H1 (cell line): ENCODE data around the gene TECPR2.

Experiments
- CHD1 ChIP-seq: IDR thresholded peaks from 2 replicates; pipeline ENCODE4 v1.6.1; 2012; ENCODE audit warnings: low read depth, low read length, improper control_type of control experiment
- CHD2 ChIP-seq: IDR thresholded peaks from 2 replicates; pipeline ENCODE4 v1.6.1; 2012; ENCODE audit warnings: low read length, improper control_type of control experiment
- EP300 ChIP-seq, 2 experiments: IDR thresholded peaks; 1 replicate in 1 of 2; 2 replicates in 1 of 2; pipeline ENCODE4 v1.6.1; 2011 to 2012; ENCODE audit warnings: low read depth in 2 of 2, low read length in 2 of 2, mild to moderate bottlenecking in 2 of 2, borderline replicate concordance in 1 of 2, inconsistent platforms in 1 of 2, moderate library complexity in 1 of 2
- GABPA ChIP-seq: IDR thresholded peaks from 2 replicates; pipeline ENCODE4 v1.6.1; 2011; ENCODE audit warnings: mild to moderate bottlenecking, low read length, moderate library complexity, borderline replicate concordance; ENCODE audit not compliant: insufficient read depth
- GTF2F1 ChIP-seq: IDR thresholded peaks from 2 replicates; pipeline ENCODE4 v1.6.1; 2012; ENCODE audit warnings: low read depth, low read length, improper control_type of control experiment, borderline replicate concordance
- JUN ChIP-seq: IDR thresholded peaks from 2 replicates; pipeline ENCODE4 v1.6.1; 2011; ENCODE audit warnings: low read depth, mild to moderate bottlenecking, improper control_type of control experiment, low read length
- POLR2AphosphoS5 ChIP-seq: IDR thresholded peaks from 2 replicates; pipeline ENCODE4 v1.6.1; 2011; ENCODE audit warnings: low read depth, low read length
- TF ChIP-seq, protein P1 (sequence below), 3 experiments: IDR thresholded peaks; 1 replicate in 2 of 3; 2 replicates in 1 of 3; pipeline versions ENCODE4 v1.5.1 to v1.6.1; 2011; ENCODE audit warnings: low read length in 3 of 3, mild to moderate bottlenecking in 3 of 3, inconsistent platforms in 2 of 3, low read depth in 1 of 3, moderate library complexity in 1 of 3; ENCODE audit not compliant: insufficient read depth in 1 of 3; ENCODE audit errors: control extremely low read depth in 1 of 3
- TF ChIP-seq, protein P2 (sequence below): IDR thresholded peaks from 2 replicates; pipeline ENCODE4 v1.6.1; 2012; ENCODE audit warnings: inconsistent platforms

DNA sequence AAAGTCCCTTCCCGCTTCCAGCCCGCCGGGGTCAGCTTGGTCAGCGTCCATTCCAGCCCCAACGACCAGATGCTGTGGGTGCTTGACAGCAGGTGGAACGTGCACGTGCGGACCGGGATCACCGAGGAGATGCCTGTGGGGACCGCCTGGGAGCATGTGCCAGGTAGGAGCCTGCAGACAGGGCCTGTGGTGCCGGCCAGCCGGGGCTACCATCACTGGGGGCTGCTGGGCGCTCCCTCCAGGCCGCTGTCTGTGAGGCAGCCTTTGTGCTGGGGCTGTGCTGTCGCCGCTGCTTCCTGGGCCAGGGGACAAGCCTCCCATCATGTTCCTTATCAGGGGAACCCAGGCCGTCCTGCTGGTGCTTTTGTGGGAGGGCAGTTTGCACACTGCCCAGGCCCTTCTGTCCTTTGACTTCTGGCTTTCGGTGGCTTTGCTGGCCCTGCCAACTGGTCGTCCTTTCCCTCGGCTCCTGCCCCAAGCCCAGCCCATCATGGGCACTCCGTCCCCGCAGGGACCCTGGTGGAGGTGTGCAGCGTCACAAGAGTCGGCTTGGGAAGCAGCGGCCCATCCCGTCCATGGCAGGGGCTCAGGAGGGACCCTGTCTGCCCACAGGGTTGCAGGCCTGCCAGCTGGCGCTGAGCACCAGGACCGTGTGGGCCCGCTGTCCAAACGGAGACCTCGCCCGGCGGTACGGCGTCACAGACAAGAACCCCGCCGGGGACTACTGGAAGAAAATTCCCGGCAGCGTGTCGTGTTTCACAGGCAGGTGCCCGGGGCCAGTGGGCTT lies 134.4 kb downstream of the TECPR2 start:
- no peak for TF ChIP-seq GTF2F1
- no peak for TF ChIP-seq EP300 (IDR thresholded peaks at IDR 0.05; ENCODE audit: borderline replicate concordance in 1 of 2, low read depth in 2 of 2, low read length in 2 of 2)
- TF ChIP-seq, protein P1, sequence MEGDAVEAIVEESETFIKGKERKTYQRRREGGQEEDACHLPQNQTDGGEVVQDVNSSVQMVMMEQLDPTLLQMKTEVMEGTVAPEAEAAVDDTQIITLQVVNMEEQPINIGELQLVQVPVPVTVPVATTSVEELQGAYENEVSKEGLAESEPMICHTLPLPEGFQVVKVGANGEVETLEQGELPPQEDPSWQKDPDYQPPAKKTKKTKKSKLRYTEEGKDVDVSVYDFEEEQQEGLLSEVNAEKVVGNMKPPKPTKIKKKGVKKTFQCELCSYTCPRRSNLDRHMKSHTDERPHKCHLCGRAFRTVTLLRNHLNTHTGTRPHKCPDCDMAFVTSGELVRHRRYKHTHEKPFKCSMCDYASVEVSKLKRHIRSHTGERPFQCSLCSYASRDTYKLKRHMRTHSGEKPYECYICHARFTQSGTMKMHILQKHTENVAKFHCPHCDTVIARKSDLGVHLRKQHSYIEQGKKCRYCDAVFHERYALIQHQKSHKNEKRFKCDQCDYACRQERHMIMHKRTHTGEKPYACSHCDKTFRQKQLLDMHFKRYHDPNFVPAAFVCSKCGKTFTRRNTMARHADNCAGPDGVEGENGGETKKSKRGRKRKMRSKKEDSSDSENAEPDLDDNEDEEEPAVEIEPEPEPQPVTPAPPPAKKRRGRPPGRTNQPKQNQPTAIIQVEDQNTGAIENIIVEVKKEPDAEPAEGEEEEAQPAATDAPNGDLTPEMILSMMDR (IDR thresholded peaks at IDR 0.05; ENCODE audit: control extremely low read depth in 1 of 3, insufficient read depth in 1 of 3, low read depth in 1 of 3, low read length in 3 of 3) = no peak
- no peak for TF ChIP-seq GABPA
- TF ChIP-seq JUN = no peak
- no peak for TF ChIP-seq CHD1
- TF ChIP-seq POLR2AphosphoS5 = no peak
- TF ChIP-seq CHD2 = no peak
- TF ChIP-seq, protein P2, sequence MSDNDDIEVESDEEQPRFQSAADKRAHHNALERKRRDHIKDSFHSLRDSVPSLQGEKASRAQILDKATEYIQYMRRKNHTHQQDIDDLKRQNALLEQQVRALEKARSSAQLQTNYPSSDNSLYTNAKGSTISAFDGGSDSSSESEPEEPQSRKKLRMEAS = no peak
